ENCODE measurements around the gene ARMC6. TPM values are rescaled to one million over a fixed set of nuclear protein-coding genes. Genes with fewer than 3 reads are reported as not detected.
A peak's percentile ranks its signal among the peaks of the same experiment; 100 is the strongest.

ARMC6 gene
- total RNA-seq, 1 experiment from 2014 or later, result 51.4 TPM

- DNase-seq (ENCODE audit: low read depth, low spot score), result no peak
- no peak overlapping the region for H3K27ac ChIP-seq (ENCODE audit: low read length)
- ChIA-PET CTCF (no interaction called here), POLR2A (no interaction called here)
- H3K27me3 ChIP-seq (ENCODE audit: control insufficient read depth, insufficient read depth, low read length), result no peaks in the 10 kb centered on the region
- H3K36me3 ChIP-seq (ENCODE audit: control insufficient read depth, insufficient read depth, low read length), result no peaks in the 10 kb centered on the region
- no peak for TF ChIP-seq POLR2AphosphoS5 (IDR thresholded peaks at IDR 0.05; ENCODE audit: low read depth, low read length)
- no peak for TF ChIP-seq SIN3A (IDR thresholded peaks at IDR 0.05; ENCODE audit: borderline replicate concordance, insufficient read depth, low read depth, low read length)
- TF ChIP-seq, protein P1, sequence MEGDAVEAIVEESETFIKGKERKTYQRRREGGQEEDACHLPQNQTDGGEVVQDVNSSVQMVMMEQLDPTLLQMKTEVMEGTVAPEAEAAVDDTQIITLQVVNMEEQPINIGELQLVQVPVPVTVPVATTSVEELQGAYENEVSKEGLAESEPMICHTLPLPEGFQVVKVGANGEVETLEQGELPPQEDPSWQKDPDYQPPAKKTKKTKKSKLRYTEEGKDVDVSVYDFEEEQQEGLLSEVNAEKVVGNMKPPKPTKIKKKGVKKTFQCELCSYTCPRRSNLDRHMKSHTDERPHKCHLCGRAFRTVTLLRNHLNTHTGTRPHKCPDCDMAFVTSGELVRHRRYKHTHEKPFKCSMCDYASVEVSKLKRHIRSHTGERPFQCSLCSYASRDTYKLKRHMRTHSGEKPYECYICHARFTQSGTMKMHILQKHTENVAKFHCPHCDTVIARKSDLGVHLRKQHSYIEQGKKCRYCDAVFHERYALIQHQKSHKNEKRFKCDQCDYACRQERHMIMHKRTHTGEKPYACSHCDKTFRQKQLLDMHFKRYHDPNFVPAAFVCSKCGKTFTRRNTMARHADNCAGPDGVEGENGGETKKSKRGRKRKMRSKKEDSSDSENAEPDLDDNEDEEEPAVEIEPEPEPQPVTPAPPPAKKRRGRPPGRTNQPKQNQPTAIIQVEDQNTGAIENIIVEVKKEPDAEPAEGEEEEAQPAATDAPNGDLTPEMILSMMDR (IDR thresholded peaks at IDR 0.05), result no peak
- TF ChIP-seq REST (IDR thresholded peaks at IDR 0.05; ENCODE audit: insufficient read depth in 1 of 2, low read depth in 2 of 2, low read length in 1 of 2), result no peak
- no peak for TF ChIP-seq TCF7L2 (IDR thresholded peaks at IDR 0.05; ENCODE audit: low read depth, low read length)
- no peaks in the 10 kb centered on the region for H3K9me3 ChIP-seq (ENCODE audit: control insufficient read depth, insufficient read depth, low read depth, low read length)
- BruUV-seq (replicated peaks), result no TSS peak
- intact Hi-C loops (cut with micrococcal nuclease; ENCODE audit: unreplicated experiment), result no loop called here
- in situ Hi-C loops (cut with HindIII; ENCODE audit: low pct_unique_long_range_greater_than_20kb, low sequenced_read_pairs), result no loop called here
- H3K4me3 ChIP-seq (ENCODE audit: low read depth in 2 of 2, low read length in 2 of 2), result no peak overlapping the region
- H3K4me1 ChIP-seq (ENCODE audit: control insufficient read depth, insufficient read depth, low read length), result no peaks in the 10 kb centered on the region
- ATAC-seq, result no peak
These were observed 38.5 kb downstream of the ARMC6 start for GRCh38 chr19:19071897-19072296.

- in situ Hi-C loops (cut with HindIII; ENCODE audit: low pct_unique_long_range_greater_than_20kb, low sequenced_read_pairs), result no loop called here
- ChIA-PET CTCF (no interaction called here), POLR2A (no interaction called here)
- no peak for DNase-seq (ENCODE audit: low read depth, low spot score)
- BruUV-seq (replicated peaks), result no TSS peak
- Histone ChIP-seq H3K9me3 (ENCODE audit: control insufficient read depth, insufficient read depth, low read depth, low read length) (no peaks in the 10 kb centered on the region), H3K27me3 (ENCODE audit: control insufficient read depth, insufficient read depth, low read length) (no peaks in the 10 kb centered on the region), H3K36me3 (ENCODE audit: control insufficient read depth, insufficient read depth, low read length) (no peaks in the 10 kb centered on the region), H3K4me1 (ENCODE audit: control insufficient read depth, insufficient read depth, low read length) (no peaks in the 10 kb centered on the region), H3K27ac (ENCODE audit: low read length) (no peak overlapping the region), H3K4me3 (ENCODE audit: low read depth in 2 of 2, low read length in 2 of 2) (no peak overlapping the region)
- intact Hi-C loops (cut with micrococcal nuclease; ENCODE audit: unreplicated experiment), result no loop called here
- 0 out of 2 replicates have a peak, but pooled peaks have one; percentile 11 for ATAC-seq
- no peak for TF ChIP-seq POLR2AphosphoS5 (IDR thresholded peaks at IDR 0.05; ENCODE audit: low read depth, low read length)
- TF ChIP-seq, protein P1 (IDR thresholded peaks at IDR 0.05), result no peak
- no peak for TF ChIP-seq SIN3A (IDR thresholded peaks at IDR 0.05; ENCODE audit: borderline replicate concordance, insufficient read depth, low read depth, low read length)
- TF ChIP-seq TCF7L2 (IDR thresholded peaks at IDR 0.05; ENCODE audit: low read depth, low read length), result no peak
- no peak for TF ChIP-seq REST (IDR thresholded peaks at IDR 0.05; ENCODE audit: insufficient read depth in 1 of 2, low read depth in 2 of 2, low read length in 1 of 2)
These were observed 40.9 kb downstream of the ARMC6 start for GRCh38 chr19:19074196-19074882.
